Right atrium auricular region (tissue), 2 donors: ENCODE results near the gene BPIFB2. TPM values are rescaled to one million over a fixed set of nuclear protein-coding genes. Genes with fewer than 3 reads are reported as not detected.
A peak's percentile ranks its signal among the peaks of the same experiment; 100 is the strongest.

Experiments
- DNase-seq: peaks from one replicate; pipeline ENCODE4 v3.0.0-alpha.2; 2019; ENCODE audit warnings: low spot score
- H3K27ac ChIP-seq, 2 donors: fragments of 200-600 bp; sonication (generic); 1 replicate in 1 of 2; 2 replicates in 1 of 2; pipeline ENCODE4 v1.5.1; 2016 to 2019
- H3K27me3 ChIP-seq, 2 donors: fragments of 200-600 bp; sonication (generic); one replicate each; pipeline versions ENCODE4 v1.5.1 to v1.6.0; 2017 to 2019
- H3K36me3 ChIP-seq: fragments of 200-600 bp; sonication (generic); one replicate; pipeline ENCODE4 v1.5.1; 2016
- H3K4me1 ChIP-seq, 2 donors: fragments of 200-600 bp; sonication (generic); one replicate each; pipeline versions ENCODE4 v1.5.1 to v1.6.0; 2017 to 2019
- H3K4me3 ChIP-seq, 2 donors: fragments of 200-600 bp; sonication (generic); 1 replicate in 1 of 2; 2 replicates in 1 of 2; pipeline ENCODE4 v1.5.1; 2017 to 2019; ENCODE audit warnings: mild to moderate bottlenecking in 1 of 2, moderate library complexity in 1 of 2
- H3K9me3 ChIP-seq, 2 donors: fragments of 200-600 bp; sonication (generic); one replicate each; pipeline ENCODE4 v1.5.1; 2019
- total RNA-seq, 2 donors: library from RNA; depleted of rRNA; stranded (reverse); fragments of >200 nt; gene quantifications; one replicate each; pipeline ENCODE4 v1.1.0, GENCODE V29; 2016
- TF ChIP-seq, protein P1 (sequence below), 2 donors: fragments of 200-600 bp; sonication (generic); IDR thresholded peaks; one replicate each; pipeline ENCODE4 v1.5.1; 2019; ENCODE audit warnings: antibody characterized with exemption in 2 of 2

The BPIFB2 gene
- total RNA-seq, 2 donors from 2014 or later = not detected

DNA sequence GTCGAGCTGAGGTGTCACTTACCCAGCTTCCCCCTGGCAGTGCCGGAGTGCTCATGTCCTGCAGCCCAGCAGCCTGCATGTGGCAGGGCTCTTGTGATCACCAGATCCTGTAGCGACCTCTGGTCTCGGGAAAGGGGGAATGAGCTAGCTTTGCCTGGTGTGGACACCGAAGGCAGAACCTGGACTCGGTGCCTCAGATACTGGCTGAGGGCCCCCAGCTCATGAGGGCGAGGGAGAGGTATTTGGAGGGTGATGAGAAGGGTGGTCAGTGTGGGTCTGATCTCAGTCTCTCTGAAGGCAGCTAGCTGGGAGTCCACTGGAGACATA, 29.5 kb upstream of the BPIFB2 start:
- Histone ChIP-seq H3K36me3 (no peaks in the 10 kb centered on the region), H3K9me3 (no peaks in the 10 kb centered on the region), H3K27me3 (no peaks in the 10 kb centered on the region), H3K4me3 (no peak overlapping the region), H3K4me1 (peaks cover 0 to 12% of the 10 kb centered on the region in 2 donors), H3K27ac (no peak overlapping the region)
- TF ChIP-seq, protein P1, sequence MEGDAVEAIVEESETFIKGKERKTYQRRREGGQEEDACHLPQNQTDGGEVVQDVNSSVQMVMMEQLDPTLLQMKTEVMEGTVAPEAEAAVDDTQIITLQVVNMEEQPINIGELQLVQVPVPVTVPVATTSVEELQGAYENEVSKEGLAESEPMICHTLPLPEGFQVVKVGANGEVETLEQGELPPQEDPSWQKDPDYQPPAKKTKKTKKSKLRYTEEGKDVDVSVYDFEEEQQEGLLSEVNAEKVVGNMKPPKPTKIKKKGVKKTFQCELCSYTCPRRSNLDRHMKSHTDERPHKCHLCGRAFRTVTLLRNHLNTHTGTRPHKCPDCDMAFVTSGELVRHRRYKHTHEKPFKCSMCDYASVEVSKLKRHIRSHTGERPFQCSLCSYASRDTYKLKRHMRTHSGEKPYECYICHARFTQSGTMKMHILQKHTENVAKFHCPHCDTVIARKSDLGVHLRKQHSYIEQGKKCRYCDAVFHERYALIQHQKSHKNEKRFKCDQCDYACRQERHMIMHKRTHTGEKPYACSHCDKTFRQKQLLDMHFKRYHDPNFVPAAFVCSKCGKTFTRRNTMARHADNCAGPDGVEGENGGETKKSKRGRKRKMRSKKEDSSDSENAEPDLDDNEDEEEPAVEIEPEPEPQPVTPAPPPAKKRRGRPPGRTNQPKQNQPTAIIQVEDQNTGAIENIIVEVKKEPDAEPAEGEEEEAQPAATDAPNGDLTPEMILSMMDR (IDR thresholded peaks at IDR 0.05) = no peak
- DNase-seq = no peak

DNA sequence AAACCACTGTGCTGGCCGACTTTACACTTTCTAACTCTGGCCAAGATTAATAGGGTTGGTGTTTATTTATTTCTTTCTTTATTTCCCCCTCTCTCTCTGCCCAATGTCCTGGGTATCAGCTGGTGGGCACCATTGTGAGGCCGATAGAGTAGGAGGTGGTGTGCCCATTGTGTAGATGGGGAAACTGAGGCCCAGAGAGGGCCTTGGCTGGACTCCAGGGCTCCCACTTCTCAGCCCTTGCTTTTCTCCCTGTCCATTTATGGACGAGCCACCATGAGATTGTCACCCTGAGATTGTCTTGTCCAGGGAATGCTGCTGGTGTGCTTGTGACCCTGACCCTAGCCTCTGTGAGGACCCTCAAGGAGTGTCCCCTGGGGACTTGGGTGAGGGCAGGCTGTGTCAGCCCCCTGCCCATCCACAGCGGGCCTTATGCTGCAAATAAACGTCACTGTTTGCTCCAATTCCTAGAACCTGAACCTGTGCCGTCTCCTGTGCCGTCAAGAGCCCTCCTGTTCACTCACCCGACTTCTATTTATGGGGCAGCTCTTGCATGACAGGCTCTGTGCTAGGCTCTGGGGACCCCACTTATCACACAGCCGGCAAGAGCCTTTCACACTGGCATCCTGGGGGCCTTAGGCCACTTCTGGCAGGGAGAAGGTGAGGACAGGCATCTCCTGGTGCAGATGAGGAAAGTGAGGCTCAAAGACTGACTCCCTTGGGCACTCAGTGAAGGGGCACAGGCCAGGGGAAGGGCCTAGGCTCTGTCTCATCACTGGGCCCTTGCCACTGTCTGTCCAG, 28.1 kb upstream of the BPIFB2 start:
- Histone ChIP-seq H3K27me3 (no peaks in the 10 kb centered on the region), H3K27ac (no peak overlapping the region), H3K9me3 (no peaks in the 10 kb centered on the region), H3K4me1 (peaks cover 0 to 12% of the 10 kb centered on the region in 2 donors), H3K4me3 (no peak overlapping the region), H3K36me3 (no peaks in the 10 kb centered on the region)
- no peak for DNase-seq
- TF ChIP-seq, protein P1 (IDR thresholded peaks at IDR 0.05) = no peak

DNA sequence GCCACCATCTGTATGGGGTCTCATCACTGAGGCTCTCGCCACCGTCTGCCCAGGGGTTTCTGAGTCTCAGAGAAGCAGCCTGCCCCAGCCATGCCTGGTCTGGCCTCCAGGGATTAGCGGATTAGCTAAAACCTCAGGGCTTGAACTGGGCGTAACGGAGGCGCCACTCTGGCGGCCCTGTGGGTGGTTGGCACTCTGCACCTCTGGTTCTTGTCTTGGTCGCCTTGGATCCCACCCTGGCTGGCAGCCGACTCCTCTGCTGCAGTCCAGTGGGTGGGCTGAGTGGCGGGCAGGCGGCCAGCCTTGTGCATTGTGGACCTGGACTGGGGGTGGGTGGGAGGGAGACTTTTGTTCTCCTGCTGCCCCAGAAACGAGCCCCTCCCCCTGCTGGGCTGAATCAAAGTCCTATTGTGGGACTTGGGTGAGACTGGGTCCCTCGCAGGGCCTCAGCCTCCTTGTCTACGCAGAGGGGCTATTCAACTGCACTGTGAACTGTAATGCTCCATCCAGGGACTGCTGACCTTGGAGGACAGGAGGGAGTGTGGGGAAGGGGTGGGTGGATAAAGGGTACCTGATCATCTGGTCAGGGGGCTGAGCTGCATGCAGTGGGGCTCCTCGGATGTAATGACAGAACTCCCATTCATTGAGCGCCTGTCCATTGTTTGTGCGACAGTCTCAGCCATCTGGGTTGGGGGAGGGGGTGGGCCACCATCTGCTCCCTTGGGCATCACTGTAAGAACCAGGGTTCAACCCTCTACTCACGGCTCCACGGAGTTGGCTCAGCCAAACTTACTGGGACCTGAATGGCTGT, 27.2 kb upstream of the BPIFB2 start:
- H3K27me3 ChIP-seq = no peaks in the 10 kb centered on the region
- TF ChIP-seq, protein P1 (IDR thresholded peaks at IDR 0.05) = no peak

DNA sequence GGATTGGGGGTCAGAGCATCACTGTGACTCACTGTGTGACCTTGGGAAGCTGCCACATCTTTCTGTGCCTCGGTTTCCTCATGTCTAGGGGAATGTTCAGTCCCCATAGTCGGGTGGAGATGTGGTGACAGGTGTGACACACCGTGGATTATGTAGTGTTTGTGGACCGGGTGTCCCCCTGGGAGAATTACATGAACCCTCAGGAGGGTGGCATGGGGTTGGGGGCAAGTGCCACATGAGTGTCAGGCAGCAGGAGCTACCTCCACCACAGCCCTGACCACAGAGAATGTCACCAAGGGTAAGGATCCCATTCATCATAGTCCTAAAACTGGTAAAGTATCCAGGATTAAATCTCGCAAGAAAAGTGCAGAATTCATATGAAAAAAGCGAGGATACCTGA, 26.5 kb upstream of the BPIFB2 start:
- Histone ChIP-seq H3K4me3 (no peak overlapping the region), H3K4me1 (peaks cover 0 to 12% of the 10 kb centered on the region in 2 donors), H3K36me3 (no peaks in the 10 kb centered on the region), H3K27ac (no peak overlapping the region), H3K27me3 (no peaks in the 10 kb centered on the region), H3K9me3 (no peaks in the 10 kb centered on the region)
- DNase-seq = no peak
- TF ChIP-seq, protein P1 (IDR thresholded peaks at IDR 0.05) = no peak

More for the DNA sequence above, 27.2 kb upstream of the BPIFB2 start:
- Histone ChIP-seq H3K27ac (no peak overlapping the region), H3K36me3 (no peaks in the 10 kb centered on the region), H3K4me3 (no peak overlapping the region), H3K9me3 (no peaks in the 10 kb centered on the region), H3K4me1 (peaks cover 0 to 12% of the 10 kb centered on the region in 2 donors)
- no peak for DNase-seq

DNA sequence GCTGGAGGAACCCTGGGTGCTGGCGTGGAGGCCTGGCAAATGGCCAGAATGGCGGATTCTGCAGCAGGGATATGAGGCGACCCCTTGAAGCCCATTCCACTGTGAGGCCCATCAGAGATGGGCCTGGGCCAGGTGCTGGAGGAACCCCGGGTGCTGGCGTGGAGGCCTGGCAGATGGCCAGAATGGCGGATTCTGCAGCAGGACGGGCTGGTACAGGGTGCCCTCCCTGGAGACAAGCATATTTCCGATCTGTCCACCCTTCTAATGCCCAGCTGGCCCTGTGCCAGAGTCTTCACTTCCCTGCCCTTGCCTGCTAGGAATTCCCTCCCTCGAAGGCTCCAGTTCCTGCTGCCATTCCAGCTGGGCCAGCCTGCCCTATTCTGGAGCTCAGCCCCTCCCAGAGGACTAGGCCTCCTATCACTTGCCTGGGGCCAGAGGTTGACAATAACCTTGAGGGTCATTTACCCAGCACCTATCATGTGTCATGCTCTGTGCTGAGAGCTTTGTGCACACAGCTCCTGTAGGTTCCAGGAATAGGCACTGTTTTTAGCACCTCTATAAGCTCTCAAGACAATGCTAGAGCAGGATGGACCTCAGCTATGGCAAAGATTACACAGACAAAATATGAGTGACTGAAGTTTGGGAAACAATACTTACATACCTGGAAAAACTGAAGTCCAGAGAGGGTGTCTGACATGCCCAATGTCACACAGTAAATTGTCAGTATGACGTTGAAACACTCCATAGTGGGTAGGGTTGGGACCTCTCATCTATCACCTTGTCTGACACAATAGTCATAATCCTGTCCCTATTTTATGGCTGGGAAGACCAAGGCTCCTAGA, 24.7 kb upstream of the BPIFB2 start:
- Histone ChIP-seq H3K4me1 (peaks cover 0 to 12% of the 10 kb centered on the region in 2 donors), H3K36me3 (no peaks in the 10 kb centered on the region), H3K4me3 (no peak overlapping the region), H3K9me3 (no peaks in the 10 kb centered on the region), H3K27me3 (no peaks in the 10 kb centered on the region), H3K27ac (peak overlapping the region; percentile 48 to 56)
- TF ChIP-seq, protein P1 (IDR thresholded peaks at IDR 0.05) = no peak
- no peak for DNase-seq
